SHP77 (cell line): ENCODE measurements around the gene GPI.
A peak's percentile ranks its signal among the peaks of the same experiment; 100 is the strongest.

Experiments used
- DNase-seq, 2 experiments: peaks; one replicate each; lab custom pipeline; 2025; lab: John Stamatoyannopoulos, UW

The GPI gene

DNA sequence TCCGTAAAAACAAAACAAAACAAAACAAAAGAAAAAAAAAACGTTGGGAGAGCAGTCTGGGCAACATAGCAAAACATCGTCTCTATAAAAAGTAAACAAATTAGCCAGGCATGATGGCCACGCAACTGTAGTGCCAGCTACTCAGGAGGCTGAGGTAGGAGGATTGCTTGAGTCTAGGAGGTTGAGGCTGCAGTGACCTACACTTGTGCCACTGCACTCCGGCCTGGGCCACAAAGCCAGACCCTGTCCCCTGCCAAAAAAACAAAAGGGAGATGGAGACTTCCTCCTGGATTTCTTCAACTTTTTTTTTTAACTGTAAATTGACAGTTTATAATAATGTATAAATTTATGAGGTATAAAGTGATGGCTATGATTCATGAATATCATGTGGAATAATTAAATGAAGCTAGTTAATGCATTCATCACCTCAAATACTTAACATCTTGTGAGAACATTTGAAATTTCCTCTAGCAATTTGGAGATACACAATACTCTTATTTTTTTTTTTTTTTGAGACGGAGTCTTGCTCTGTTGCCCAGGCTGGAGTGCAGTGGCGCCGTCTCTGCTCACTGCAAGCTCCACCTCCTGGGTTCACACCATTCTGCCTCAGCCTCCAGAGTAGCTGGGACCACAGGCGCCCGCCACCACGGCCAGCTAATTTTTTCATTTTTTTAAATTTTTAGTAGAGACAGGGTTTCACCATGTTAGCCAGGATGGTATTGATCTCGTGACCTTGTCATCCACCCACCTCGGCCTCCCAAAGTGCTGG is 41.1 kb downstream of the GPI start:
- no peak for DNase-seq

DNA sequence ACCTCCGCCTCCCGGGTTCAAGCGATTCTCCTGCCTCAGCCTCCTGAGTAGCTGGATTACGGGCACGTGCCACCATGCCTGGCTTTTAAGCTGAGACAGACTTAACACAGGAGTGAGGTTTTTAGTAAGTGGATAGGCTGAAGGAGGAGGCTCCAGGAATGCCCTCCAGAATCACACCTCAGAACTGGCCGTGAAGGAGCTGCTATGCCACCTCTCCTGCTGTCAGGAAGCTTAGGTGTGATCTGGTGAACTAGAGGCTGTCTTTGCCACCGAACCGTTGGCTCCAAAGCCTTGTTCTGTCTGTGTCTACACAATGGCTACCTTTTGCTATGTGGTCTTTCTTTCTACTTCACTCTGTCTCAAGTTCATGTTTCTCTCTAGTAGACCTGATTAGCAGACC is 43.4 kb downstream of the GPI start:
- no peak for DNase-seq

DNA sequence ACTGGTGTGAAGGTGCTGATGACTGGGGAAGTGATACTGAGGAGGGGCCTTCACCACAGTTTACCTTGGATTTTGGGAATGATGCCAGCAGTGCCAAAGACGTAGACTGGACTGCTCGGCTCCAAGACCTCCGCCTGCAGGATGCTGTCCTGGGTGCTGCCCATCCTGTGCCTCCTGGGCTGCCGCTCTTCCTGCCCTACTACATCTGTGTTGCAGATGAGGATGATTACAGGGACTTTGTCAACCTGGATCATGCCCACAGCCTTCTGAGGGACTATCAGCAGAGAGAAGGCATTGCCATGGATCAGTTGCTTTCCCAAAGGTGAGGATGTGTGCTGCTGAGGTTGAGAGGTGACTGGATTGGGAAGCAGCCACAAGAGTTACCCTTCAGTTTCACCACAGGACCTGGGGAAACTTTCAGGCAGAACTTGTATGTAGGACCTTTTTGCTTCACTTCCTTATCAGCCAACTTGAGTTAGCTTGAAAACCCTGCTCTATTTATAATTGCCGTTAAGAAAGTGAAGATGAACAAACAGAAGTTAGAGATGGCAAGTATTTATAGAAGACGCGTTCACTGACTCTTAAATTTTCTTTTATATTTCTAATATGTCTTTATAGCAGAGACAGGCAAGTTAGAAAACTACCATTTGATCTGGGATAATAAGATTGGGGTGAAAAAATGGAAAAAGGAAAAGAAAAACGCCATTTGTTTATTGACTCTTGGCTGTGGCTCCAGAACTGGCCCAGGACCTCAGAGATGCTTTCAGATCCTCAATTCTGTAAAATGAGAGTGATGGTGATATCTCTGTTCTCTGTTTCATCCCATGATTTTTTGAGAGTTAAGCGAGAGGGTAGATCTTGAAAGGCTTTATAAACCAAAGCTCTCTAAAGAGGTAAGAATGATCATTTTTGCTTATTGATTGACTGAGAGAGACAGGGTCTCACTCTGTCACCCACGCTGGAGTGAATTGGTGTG is 44.5 kb downstream of the GPI start:
- DNase-seq: no peak

DNA sequence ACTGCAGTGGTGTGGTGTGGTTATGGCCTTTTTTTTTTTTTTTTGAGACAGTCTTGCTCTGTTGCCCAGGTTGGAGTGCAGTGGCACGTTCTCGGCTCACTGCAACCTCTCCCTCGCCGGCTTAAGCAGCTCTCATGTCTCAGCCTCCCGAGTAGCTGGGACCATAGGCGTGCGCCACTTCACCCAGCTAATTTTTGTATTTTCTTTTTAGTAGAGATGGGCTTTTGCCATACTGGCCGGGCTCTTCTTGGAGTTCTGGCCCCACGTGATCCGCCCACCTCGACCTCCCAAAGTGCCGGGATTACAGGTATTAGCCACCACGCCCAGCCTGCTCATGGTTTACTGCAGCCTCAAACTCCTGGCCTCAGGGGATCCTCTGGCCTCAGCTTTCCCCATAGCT is 46.2 kb downstream of the GPI start:
- no peak for DNase-seq

DNA sequence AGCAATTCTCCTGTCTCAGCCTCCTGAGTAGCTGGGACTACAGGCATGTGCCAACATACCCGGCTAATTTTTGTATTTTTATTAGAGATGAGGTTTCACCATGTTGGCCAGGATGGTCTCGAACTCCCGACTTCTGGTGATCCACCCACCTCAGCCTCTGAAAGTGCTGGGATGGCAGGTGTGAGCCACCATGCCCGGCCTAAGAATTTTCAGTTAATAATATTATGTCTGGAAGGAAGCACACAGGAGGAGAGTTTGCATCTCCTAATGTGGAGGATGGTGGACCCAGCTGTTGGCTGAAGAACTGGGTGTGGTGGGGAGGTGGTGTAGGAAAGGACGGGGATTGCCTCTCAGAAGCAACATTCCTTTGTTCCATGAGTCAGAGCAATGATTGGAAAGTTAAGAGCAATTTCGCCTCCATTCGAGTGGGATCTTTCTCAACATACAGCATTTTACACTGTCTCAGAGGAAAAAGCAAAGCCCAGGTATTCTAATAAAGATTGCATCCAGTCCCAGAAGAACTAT is 51.1 kb downstream of the GPI start:
- no peak for DNase-seq

DNA sequence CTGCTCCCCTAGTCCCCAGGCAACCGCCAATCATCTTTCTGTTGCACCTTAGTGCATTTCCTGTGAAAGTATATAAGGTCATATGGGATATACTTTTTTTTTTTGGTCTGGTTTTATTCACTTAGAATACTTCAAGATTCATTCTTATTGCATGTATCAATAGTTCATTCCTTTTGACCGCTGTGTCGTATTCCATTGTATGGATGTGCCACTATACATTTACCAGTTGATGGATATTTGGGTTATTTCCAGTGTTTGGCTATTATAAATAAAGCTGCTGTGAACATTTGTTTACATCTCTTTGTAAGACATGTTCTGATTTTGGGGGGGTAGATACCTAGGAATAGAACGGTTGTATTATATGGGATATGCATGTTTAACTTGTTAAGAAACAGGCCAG is 53.3 kb downstream of the GPI start:
- DNase-seq: no peak

DNA sequence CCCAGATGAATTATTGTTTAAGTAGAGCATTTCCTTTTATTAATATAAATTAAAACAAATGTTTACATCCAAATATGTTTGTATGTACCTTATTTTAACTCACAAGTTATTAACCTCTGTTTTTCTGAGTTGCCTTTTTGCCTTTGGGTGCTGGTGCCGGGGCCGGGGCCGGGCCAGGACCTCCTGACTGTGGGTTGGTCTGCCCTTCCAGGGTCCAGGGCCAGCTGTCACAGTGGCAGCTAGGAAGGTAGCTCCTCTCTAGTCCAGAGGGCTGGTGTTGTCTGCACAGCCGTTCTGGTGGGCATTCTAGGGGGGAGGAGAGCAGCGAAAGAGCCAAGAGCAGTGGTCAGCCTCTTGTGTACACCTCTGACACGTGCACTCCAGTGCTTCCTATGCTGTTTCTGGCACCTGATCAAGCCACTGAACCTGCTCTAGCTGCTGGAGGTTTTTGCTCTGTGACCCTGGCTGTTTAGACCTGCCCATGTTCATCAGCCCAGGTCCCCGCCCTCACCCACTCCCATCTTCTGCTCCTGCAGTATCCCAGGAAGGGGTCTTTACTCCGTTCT is 61.2 kb downstream of the GPI start:
- no peak for DNase-seq

DNA sequence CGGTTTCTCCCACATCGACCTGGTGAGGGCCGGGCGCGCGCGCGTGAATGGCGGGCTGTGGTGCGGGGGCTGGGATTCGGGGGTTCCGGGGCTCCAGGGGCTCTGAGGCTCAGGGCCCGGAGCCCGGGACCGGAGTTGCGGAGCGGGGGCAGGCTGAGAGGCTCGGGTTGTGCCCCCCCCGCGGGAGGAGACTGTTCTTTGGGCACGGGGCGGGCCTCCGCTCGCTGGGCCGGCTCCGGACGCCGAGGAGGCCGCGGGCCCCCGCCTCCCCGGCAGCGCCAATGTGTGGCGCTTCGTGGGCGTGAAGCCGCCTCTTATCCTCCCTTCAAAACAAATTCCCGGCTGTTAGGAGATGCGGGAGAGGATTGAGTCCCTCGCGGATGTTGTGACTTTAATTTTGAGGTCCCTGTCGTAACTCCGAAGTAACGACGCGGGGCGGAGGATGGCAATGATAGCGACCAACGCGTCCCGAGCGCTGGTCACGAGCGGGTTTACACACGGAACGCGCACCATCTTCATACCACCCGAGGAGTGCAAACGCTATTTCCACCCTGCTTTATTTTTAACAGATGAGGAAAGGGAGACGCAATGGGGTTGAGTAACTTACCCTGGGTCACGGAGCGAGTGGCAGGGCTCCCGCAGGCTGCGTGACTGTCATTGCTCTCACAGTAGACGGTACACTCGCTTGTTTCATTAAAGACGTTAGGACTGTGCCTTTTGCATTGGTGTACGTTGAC is 63.7 kb downstream of the GPI start:
- DNase-seq: no peak

DNA sequence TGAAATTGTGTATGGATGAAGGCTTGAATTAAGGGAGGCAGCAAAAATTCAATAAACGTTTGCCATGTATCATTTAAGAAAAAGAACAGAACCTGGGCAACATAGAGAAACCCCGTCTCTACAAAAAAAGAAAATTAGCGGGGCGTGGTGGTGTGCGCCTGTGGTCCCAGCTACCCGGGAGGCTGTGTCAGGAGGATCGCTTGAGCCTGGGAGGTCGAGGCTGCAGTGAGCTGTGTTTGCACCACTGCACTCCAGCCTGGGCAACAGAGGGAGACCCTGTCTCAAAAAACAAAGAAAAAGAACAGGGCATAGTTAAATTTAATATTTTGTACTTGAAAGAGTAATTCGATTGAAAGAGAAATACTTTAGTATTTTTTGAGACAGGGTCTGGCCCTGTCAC is 64.6 kb downstream of the GPI start:
- DNase-seq: no peak

DNA sequence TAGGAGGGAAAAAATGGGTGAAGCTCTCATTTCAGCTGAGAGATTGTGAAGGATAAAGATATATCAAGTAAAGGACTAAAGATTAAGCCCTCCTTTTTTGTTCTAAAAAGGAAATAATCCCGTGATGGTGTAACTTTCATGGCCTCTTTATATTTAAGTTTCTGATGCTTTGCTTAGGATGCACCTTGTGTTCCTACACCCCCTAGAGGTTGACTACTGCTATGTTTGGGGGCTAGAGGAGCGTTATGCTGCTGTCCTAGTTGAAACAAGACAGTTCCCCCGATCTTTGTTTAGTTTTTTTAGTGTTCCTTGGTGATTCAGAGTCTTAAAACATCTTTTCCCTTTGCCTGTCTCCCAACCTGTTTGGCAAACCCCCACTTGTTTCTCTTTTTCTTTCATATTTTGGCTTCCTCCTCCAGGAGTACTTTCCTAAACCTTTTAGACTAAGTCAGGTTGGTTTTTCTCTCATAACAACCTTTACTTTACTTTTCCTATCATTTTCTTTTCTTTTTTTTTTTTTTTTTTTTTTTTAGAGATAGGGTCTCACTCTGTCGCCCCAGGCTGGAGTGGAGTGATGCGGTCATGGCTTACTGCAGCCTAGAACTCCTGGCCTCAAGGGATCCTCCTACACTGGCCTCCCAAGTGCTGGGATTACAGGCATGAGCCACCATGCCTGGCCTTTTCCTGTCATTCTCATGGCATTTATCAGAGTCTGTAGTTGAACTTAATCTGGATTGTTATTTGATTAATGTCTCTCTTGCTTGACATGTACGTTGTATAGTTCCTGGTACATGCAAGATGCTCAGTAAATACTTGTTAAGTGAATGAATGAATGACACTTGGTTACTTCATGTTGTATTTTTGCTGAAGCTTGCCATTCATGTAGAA is 66.0 kb downstream of the GPI start:
- peak; percentile 13 to 20 for DNase-seq

DNA sequence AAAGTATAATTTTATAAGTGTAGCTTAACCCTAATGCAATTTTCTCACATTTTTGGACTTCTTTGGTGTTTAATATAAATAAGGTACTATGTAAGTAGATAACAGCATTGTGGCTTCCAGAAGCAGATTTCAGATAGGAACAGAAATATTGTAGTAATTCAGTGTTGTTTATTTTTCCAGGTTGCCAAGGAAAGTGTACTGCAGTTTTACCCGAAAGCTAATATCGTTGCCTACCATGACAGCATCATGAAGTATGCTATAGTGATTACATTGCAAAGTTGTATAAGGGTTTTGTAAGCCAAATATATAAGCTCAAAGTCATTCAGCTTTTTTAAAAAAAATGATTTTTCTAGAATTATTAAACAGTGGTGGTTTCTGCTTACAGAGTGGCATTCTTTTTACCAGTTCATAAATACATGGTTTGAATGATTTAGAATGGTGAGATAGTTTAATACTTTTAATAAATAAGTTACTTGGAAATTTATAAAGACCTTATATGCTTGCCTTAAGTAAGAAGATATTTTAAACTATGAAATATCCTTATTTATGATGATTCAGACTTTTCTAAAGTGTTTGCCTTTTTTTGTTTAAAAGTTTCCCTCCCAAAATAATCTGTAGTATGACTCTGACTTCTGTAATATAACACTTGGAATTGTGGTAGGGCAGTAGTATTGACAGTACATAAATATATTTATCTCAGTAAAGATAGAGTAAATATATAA is 66.8 kb downstream of the GPI start:
- DNase-seq: no peak

DNA sequence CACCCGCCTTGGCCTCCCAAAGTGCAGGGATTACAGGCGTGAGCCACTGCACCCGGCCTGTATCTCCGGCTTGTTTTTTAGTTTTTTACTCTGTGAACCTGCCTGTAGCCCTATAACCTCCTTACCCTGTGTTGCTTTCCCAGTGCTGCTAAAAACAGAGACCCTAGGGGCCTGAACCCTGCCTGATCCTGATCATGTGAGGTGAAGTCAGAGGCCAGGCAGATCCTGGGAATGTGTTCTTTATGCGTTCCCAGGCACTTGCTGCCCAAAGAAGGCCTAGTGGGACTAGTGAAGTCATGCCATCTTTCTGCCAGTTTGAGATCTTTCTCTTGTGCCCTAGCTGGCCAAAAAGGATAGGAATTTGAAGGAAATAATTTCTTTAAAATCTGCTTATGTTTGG is 67.8 kb downstream of the GPI start:
- DNase-seq: no peak

DNA sequence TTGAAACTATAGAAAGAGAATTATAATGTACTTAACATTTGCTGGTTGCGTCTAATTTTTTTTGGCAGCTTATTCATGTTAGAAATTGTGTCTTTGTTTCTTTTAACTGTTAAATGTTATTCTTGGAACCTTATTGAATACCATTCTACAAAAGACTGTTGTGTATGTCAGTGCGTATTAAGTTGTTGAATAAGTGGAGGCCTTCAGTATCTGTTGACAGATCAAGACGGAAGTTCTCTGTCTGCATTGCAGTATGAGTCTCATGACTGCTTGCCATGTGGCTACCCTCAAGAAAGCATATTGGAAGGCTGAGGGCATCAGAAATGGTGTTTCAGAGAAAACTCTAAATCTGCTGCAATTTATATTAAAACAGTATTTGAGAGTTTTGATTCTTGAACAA is 71.7 kb downstream of the GPI start:
- DNase-seq: no peak

DNA sequence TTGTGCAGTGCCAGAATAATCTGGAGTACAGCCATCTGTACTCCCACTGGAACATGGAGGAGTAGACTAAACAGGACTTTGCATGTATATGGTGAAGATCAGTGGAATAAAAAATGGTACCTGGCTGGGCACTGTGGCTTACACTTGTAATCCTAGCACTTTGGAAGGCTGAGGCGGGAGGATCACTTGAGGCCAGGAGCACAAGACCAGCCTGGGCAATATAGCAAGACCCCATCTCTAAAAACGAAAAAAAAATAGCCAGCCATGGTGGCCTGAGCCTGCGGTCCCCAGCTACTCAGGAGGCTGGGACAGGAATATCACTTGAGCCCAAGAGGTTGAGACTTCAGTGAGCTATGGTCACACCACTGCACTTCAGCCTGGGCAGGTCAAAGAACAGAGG is 83.2 kb downstream of the GPI start:
- no peak for DNase-seq
